HG03442 (cell line): ENCODE results near the gene EFHD2.
"Not testable (repeated sequence)": the region's sequence is repeated elsewhere in the genome, so short reads cannot be mapped to it uniquely, and the experiment has no call there.

Experiments
- ATAC-seq: cut with Tn5 transposase; IDR thresholded peaks from one replicate; pipeline ENCODE4 v1.9.1; 2021; ENCODE audit warnings: mild to moderate bottlenecking, moderate library complexity; ENCODE audit not compliant: unreplicated experiment

EFHD2 gene

GRCh38 chr1:15388201-15388880 is 21.3 kb upstream of the EFHD2 start:
- no peak for ATAC-seq

GRCh38 chr1:15389828-15390227 is 19.9 kb upstream of the EFHD2 start:
- ATAC-seq, result not testable (repeated sequence)

GRCh38 chr1:15390667-15391066 is 19.0 kb upstream of the EFHD2 start:
- ATAC-seq, result no peak

- no peak for ATAC-seq
Observed at GRCh38 chr1:15391366-15391765, 18.3 kb upstream of the EFHD2 start.

- no peak for ATAC-seq
Observed at GRCh38 chr1:15393475-15394257, 16.0 kb upstream of the EFHD2 start.

- ATAC-seq, result no peak
Observed at GRCh38 chr1:15394258-15394690, 15.4 kb upstream of the EFHD2 start.

GRCh38 chr1:15397236-15397635 is 12.5 kb upstream of the EFHD2 start:
- ATAC-seq, result no peak

GRCh38 chr1:15399710-15400109 is 10.0 kb upstream of the EFHD2 start:
- no peak for ATAC-seq

- ATAC-seq, result no peak
Observed at GRCh38 chr1:15400627-15401026, 9.1 kb upstream of the EFHD2 start.

GRCh38 chr1:15401391-15402055 is 8.2 kb upstream of the EFHD2 start:
- no peak for ATAC-seq

- ATAC-seq, result no peak
Observed at GRCh38 chr1:15402809-15403450, 6.8 kb upstream of the EFHD2 start.

GRCh38 chr1:15403962-15404580 is 5.6 kb upstream of the EFHD2 start:
- no peak for ATAC-seq

GRCh38 chr1:15405106-15405850 is 4.4 kb upstream of the EFHD2 start:
- ATAC-seq, result no peak

GRCh38 chr1:15406614-15407559 is 2.8 kb upstream of the EFHD2 start:
- no peak for ATAC-seq

- no peak for ATAC-seq
Observed at GRCh38 chr1:15407580-15407979, 2.1 kb upstream of the EFHD2 start.

- ATAC-seq, result no peak
Observed at GRCh38 chr1:15408890-15409387, 749 bp upstream of the EFHD2 start.

- no peak for ATAC-seq
Observed at GRCh38 chr1:15410223-15410883, 665 bp downstream of the EFHD2 start.

GRCh38 chr1:15410884-15411245 is 1.2 kb downstream of the EFHD2 start:
- ATAC-seq, result no peak
